ENCODE results near the gene IL18. TPM values are rescaled to one million over a fixed set of nuclear protein-coding genes. Genes with fewer than 3 reads are reported as not detected.

The IL18 gene
- total RNA-seq, 1 donor from 2014 or later: not detected

DNA sequence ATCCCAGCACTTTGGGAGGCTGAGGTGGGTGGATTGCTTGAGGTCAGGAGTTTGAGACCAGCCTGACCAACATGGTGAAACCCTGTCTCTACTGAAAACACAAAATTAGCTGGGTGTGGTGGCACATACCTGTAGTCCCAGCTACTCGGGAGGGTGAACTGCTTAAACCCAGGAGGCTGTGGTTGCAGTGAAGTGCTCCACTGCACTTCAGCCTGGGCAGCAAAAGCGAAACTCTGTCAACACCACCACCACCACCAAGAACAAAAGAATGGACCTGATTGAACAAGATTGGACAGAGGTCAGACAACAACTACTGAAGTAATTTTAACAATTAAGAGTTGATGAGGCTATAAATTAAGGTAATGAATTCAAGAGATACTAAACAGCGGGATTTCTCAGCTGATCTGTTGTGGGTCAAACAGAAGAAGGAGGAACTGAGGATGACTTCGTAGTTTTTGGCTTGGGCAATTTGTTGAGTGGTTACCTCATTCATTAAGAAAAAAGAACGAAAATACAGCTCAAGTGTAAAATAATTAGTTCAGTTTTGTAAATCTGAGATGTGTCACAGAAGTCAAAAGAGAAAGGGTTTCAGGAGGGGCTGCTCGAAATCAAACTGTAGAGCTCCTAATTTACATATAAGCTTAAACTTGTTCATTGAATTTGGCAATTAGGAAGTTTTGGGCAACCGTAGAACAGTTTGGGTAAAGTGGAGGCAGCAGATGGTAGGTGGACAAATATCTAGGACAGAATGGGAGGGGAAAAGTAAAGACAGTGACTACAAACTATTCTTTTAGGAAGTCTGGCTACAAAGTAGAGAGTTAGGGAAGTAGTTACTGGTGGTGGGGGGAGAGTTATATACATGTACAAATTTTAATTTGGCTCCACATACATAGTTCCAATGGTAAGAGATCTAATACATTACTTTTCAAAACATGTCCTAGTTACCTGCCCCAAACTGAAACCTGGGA lies 4.5 kb downstream of the IL18 start:
- no peak overlapping the region for H3K27ac ChIP-seq
- no peaks in the 10 kb centered on the region for H3K36me3 ChIP-seq
- no peak overlapping the region for H3K4me3 ChIP-seq
- no peak overlapping the region for H3K4me2 ChIP-seq
- Mint-ChIP-seq H3K9me3 (no peaks in the 10 kb centered on the region), H3K36me3 (no peaks in the 10 kb centered on the region), H3K27ac (no peak overlapping the region), H3K4me3 (no peak overlapping the region), H3K4me1 (no peaks in the 10 kb centered on the region), H3K27me3 (ENCODE audit: insufficient read depth, low read depth) (no peaks in the 10 kb centered on the region)
- no peaks in the 10 kb centered on the region for H3K27me3 ChIP-seq
- peaks cover 6% of the 10 kb centered on the region for H3K4me1 ChIP-seq
- no peaks in the 10 kb centered on the region for H4K20me1 ChIP-seq (ENCODE audit: low read depth)
- H3F3A ChIP-seq (ENCODE audit: low read depth): no peaks in the 10 kb centered on the region
- no peaks in the 10 kb centered on the region for H3K79me2 ChIP-seq (ENCODE audit: low read depth)
- TF ChIP-seq EZH2phosphoT487 (IDR thresholded peaks at IDR 0.05): no peak
- no peak for TF ChIP-seq EZH2 (IDR thresholded peaks at IDR 0.05)
- no peak for TF ChIP-seq CTCF (IDR thresholded peaks at IDR 0.05)
- DNase-seq (ENCODE audit: low spot score): no peak
- H3K9me3 ChIP-seq (ENCODE audit: low read depth): no peaks in the 10 kb centered on the region
- H3K9ac ChIP-seq: no peak overlapping the region
- H2AFZ ChIP-seq (replicated peaks): no peak overlapping the region

- no peaks in the 10 kb centered on the region for H3K36me3 ChIP-seq
- no peak overlapping the region for H3K4me2 ChIP-seq
- no peaks in the 10 kb centered on the region for H3K9me3 ChIP-seq (ENCODE audit: low read depth)
- H3K4me3 Mint-ChIP-seq: no peak overlapping the region
- H3K27ac ChIP-seq: no peak overlapping the region
- no peak for DNase-seq (ENCODE audit: low spot score)
- H3K27me3 Mint-ChIP-seq (ENCODE audit: insufficient read depth, low read depth): no peaks in the 10 kb centered on the region
- no peaks in the 10 kb centered on the region for H3K4me1 Mint-ChIP-seq
- no peaks in the 10 kb centered on the region for H3K9me3 Mint-ChIP-seq
- H3K79me2 ChIP-seq (ENCODE audit: low read depth): no peaks in the 10 kb centered on the region
- H4K20me1 ChIP-seq (ENCODE audit: low read depth): no peaks in the 10 kb centered on the region
- no peaks in the 10 kb centered on the region for H3F3A ChIP-seq (ENCODE audit: low read depth)
- no peaks in the 10 kb centered on the region for H3K4me1 ChIP-seq
- H3K36me3 Mint-ChIP-seq: no peaks in the 10 kb centered on the region
- H3K4me3 ChIP-seq: no peak overlapping the region
- H3K27me3 ChIP-seq: no peaks in the 10 kb centered on the region
- H2AFZ ChIP-seq (replicated peaks): no peak overlapping the region
- no peak overlapping the region for H3K9ac ChIP-seq
- TF ChIP-seq EZH2 (IDR thresholded peaks at IDR 0.05): no peak
- no peak for TF ChIP-seq CTCF (IDR thresholded peaks at IDR 0.05)
- no peak for TF ChIP-seq EZH2phosphoT487 (IDR thresholded peaks at IDR 0.05)
- H3K27ac Mint-ChIP-seq: no peak overlapping the region
Measured at GRCh38 chr11:112156956-112157766, 6.7 kb downstream of the IL18 start.

GRCh38 chr11:112156153-112156955 lies 7.5 kb downstream of the IL18 start:
- no peaks in the 10 kb centered on the region for H3K79me2 ChIP-seq (ENCODE audit: low read depth)
- no peak overlapping the region for H2AFZ ChIP-seq (replicated peaks)
- H3K4me1 ChIP-seq: no peaks in the 10 kb centered on the region
- H4K20me1 ChIP-seq (ENCODE audit: low read depth): no peaks in the 10 kb centered on the region
- no peaks in the 10 kb centered on the region for H3K36me3 ChIP-seq
- no peaks in the 10 kb centered on the region for H3F3A ChIP-seq (ENCODE audit: low read depth)
- DNase-seq (ENCODE audit: low spot score): no peak
- Mint-ChIP-seq H3K4me1 (no peaks in the 10 kb centered on the region), H3K27ac (no peak overlapping the region), H3K4me3 (no peak overlapping the region), H3K36me3 (no peaks in the 10 kb centered on the region), H3K9me3 (no peaks in the 10 kb centered on the region), H3K27me3 (ENCODE audit: insufficient read depth, low read depth) (no peaks in the 10 kb centered on the region)
- H3K27ac ChIP-seq: no peak overlapping the region
- TF ChIP-seq EZH2 (IDR thresholded peaks at IDR 0.05) (no peak), EZH2phosphoT487 (IDR thresholded peaks at IDR 0.05) (no peak), CTCF (IDR thresholded peaks at IDR 0.05) (no peak)
- H3K27me3 ChIP-seq: no peaks in the 10 kb centered on the region
- no peak overlapping the region for H3K4me2 ChIP-seq
- H3K9me3 ChIP-seq (ENCODE audit: low read depth): no peaks in the 10 kb centered on the region
- no peak overlapping the region for H3K4me3 ChIP-seq
- H3K9ac ChIP-seq: no peak overlapping the region

All from neural progenitor cell (in vitro differentiated cells).